Tibial nerve (tissue), 4 donors: ENCODE measurements around the gene NLRP9. TPM values are rescaled to one million over a fixed set of nuclear protein-coding genes. Genes with fewer than 3 reads are reported as not detected.
"Not testable (repeated sequence)": the region's sequence is repeated elsewhere in the genome, so short reads cannot be mapped to it uniquely, and the experiment has no call there.

Experiments used
- DNase-seq, 2 donors: peaks; one replicate each; pipeline ENCODE4 v3.0.0-alpha.2; 2019; ENCODE audit warnings: low spot score in 2 of 2
- H3K27ac ChIP-seq, 4 donors: fragments of 200-600 bp; sonication (generic) in 3 of 4; one replicate each; pipeline ENCODE4 v1.5.1; 2017 to 2019; ENCODE audit warnings: mild to moderate bottlenecking in 1 of 4
- H3K27me3 ChIP-seq, 2 donors: fragments of 200-600 bp; sonication (generic) in 1 of 2; one replicate each; pipeline versions ENCODE4 v1.5.1 to v1.6.0; 2017 to 2019
- H3K36me3 ChIP-seq, 3 donors: fragments of 200-600 bp; sonication (generic); one replicate each; pipeline ENCODE4 v1.5.1; 2018 to 2019
- H3K4me1 ChIP-seq, 4 donors: fragments of 200-600 bp; sonication (generic) in 3 of 4; one replicate each; pipeline ENCODE4 v1.5.1; 2017 to 2019
- H3K4me3 ChIP-seq, 4 donors: fragments of 200-600 bp; sonication (generic) in 3 of 4; one replicate each; pipeline ENCODE4 v1.5.1; 2017 to 2019; ENCODE audit warnings: mild to moderate bottlenecking in 1 of 4, moderate library complexity in 1 of 4
- H3K9me3 ChIP-seq, 4 donors: fragments of 200-600 bp; sonication (generic) in 3 of 4; one replicate each; pipeline ENCODE4 v1.5.1; 2017 to 2019
- CTCF ChIP-seq, 5 experiments: fragments of 200-600 bp in 3 of 5; fragments of 450-650 bp in 2 of 5; sonication (generic) in 3 of 5; IDR thresholded peaks; one replicate each; pipeline ENCODE4 v1.5.1; 2016 to 2019; ENCODE audit warnings: antibody characterized with exemption in 5 of 5, mild to moderate bottlenecking in 3 of 5, moderate library complexity in 2 of 5
- EP300 ChIP-seq, 2 donors: sonication (generic); formaldehyde crosslinking; IDR thresholded peaks; one replicate each; pipeline ENCODE4 v1.6.1; 2017; ENCODE audit warnings: antibody characterized with exemption in 2 of 2, mild to moderate bottlenecking in 1 of 2
- POLR2A ChIP-seq, 2 donors: fragments of 450-650 bp; IDR thresholded peaks; one replicate each; pipeline ENCODE4 v1.6.1; 2017; ENCODE audit warnings: antibody characterized with exemption in 2 of 2, mild to moderate bottlenecking in 2 of 2, moderate library complexity in 2 of 2
- WGBS, 2 donors: methylation state at CpG; one replicate each; pipeline ENCODE4 v1.1.5; 2018; 5-methylcytosine and 5-hydroxymethylcytosine counted together
- total RNA-seq, 4 donors: library from RNA; depleted of rRNA; stranded (reverse); fragments of >200 nt; gene quantifications; one replicate each; pipeline ENCODE4 v1.1.0, GENCODE V29; 2016

The NLRP9 gene
- total RNA-seq, 4 donors from 2014 or later = not detected

GRCh38 chr19:55720801-55721200 is 17.4 kb downstream of the NLRP9 start:
- Histone ChIP-seq H3K27me3 (no peaks in the 10 kb centered on the region), H3K4me1 (no peaks in the 10 kb centered on the region), H3K36me3 (no peaks in the 10 kb centered on the region), H3K9me3 (peaks cover 0 to 33% (median 0%) of the 10 kb centered on the region in 4 donors), H3K27ac (no peak overlapping the region), H3K4me3 (no peak overlapping the region)
- TF ChIP-seq POLR2A (IDR thresholded peaks at IDR 0.05) (no peak), CTCF (IDR thresholded peaks at IDR 0.05) (no peak), EP300 (IDR thresholded peaks at IDR 0.05) (no peak)
- 89 to 92% methylated on average over 3 of the region's 3 CpGs for WGBS, 2 donors
- no peak for DNase-seq

- H3K27ac ChIP-seq = no peak overlapping the region
- 66 to 78% methylated on average over 5 of the region's 5 CpGs for WGBS, 2 donors
- peaks cover 0 to 33% (median 0%) of the 10 kb centered on the region in 4 donors for H3K9me3 ChIP-seq
- H3K4me3 ChIP-seq = no peak overlapping the region
- no peaks in the 10 kb centered on the region for H3K36me3 ChIP-seq
- peaks cover 0 to 1% of the 10 kb centered on the region in 2 donors for H3K27me3 ChIP-seq
- DNase-seq = no peak
- TF ChIP-seq CTCF (IDR thresholded peaks at IDR 0.05) (no peak), EP300 (IDR thresholded peaks at IDR 0.05) (no peak), POLR2A (IDR thresholded peaks at IDR 0.05) (no peak)
- H3K4me1 ChIP-seq = no peaks in the 10 kb centered on the region
Observed at GRCh38 chr19:55720214-55720746, 17.9 kb downstream of the NLRP9 start.

- H3K27me3 ChIP-seq, H3K4me1 ChIP-seq, DNase-seq, H3K4me3 ChIP-seq, H3K36me3 ChIP-seq, H3K27ac ChIP-seq: not testable (repeated sequence)
- WGBS, 2 donors = 36 to 56% methylated on average over 13 of the region's 13 CpGs
- peaks cover 0 to 33% (median 0%) of the 10 kb centered on the region in 4 donors for H3K9me3 ChIP-seq
Observed at GRCh38 chr19:55717879-55718711, 20.1 kb downstream of the NLRP9 start.

- H3K27ac ChIP-seq = no peak overlapping the region
- peaks cover 0 to 4% of the 10 kb centered on the region in 2 donors for H3K27me3 ChIP-seq
- H3K36me3 ChIP-seq = no peaks in the 10 kb centered on the region
- H3K9me3 ChIP-seq = peaks cover 0 to 29% (median 0%) of the 10 kb centered on the region in 4 donors
- no peak for DNase-seq
- H3K4me3 ChIP-seq = no peak overlapping the region
- H3K4me1 ChIP-seq = no peaks in the 10 kb centered on the region
- WGBS, 2 donors = 72 to 83% methylated on average over 11 of the region's 11 CpGs
- TF ChIP-seq EP300 (IDR thresholded peaks at IDR 0.05) = no peak
- no peak for TF ChIP-seq CTCF (IDR thresholded peaks at IDR 0.05)
- TF ChIP-seq POLR2A (IDR thresholded peaks at IDR 0.05) = no peak
Observed at GRCh38 chr19:55717251-55717650, 21.0 kb downstream of the NLRP9 start.

GRCh38 chr19:55716531-55716930 is 21.7 kb downstream of the NLRP9 start:
- Histone ChIP-seq H3K4me1 (no peaks in the 10 kb centered on the region), H3K4me3 (no peak overlapping the region), H3K27ac (no peak overlapping the region), H3K36me3 (no peaks in the 10 kb centered on the region), H3K9me3 (peaks cover 0 to 23% (median 0%) of the 10 kb centered on the region in 4 donors), H3K27me3 (peaks cover 0 to 4% of the 10 kb centered on the region in 2 donors)
- no peak for TF ChIP-seq EP300 (IDR thresholded peaks at IDR 0.05)
- no peak for TF ChIP-seq CTCF (IDR thresholded peaks at IDR 0.05)
- TF ChIP-seq POLR2A (IDR thresholded peaks at IDR 0.05) = no peak
- WGBS, 2 donors = 89 to 90% methylated on average over 15 of the region's 15 CpGs
- no peak for DNase-seq
